GM18526 (cell line): Measurements from ENCODE around the gene GPBAR1.
A peak's percentile ranks its signal among the peaks of the same experiment; 100 is the strongest.

Experiments
- POLR2A ChIP-seq: IDR thresholded peaks from 3 replicates; pipeline ENCODE4 v1.6.1; 2011; ENCODE audit not compliant: insufficient read length; ENCODE audit errors: extremely low read depth

GPBAR1 gene

GRCh38 chr2:218233543-218233942, 27.3 kb upstream of the GPBAR1 start:
- TF ChIP-seq POLR2A = no peak

GRCh38 chr2:218234521-218234920, 26.3 kb upstream of the GPBAR1 start:
- no peak for TF ChIP-seq POLR2A

GRCh38 chr2:218235017-218235416, 25.8 kb upstream of the GPBAR1 start:
- no peak for TF ChIP-seq POLR2A

- TF ChIP-seq POLR2A = no peak
These were observed 24.0 kb upstream of the GPBAR1 start for GRCh38 chr2:218236829-218237228.

GRCh38 chr2:218238887-218239286, 21.9 kb upstream of the GPBAR1 start:
- TF ChIP-seq POLR2A = no peak

- no peak for TF ChIP-seq POLR2A
These were observed 16.6 kb upstream of the GPBAR1 start for GRCh38 chr2:218244204-218244603.

- TF ChIP-seq POLR2A = no peak
These were observed 16.1 kb upstream of the GPBAR1 start for GRCh38 chr2:218244665-218245064.

- TF ChIP-seq POLR2A = no peak
These were observed 15.6 kb upstream of the GPBAR1 start for GRCh38 chr2:218245214-218245613.

- TF ChIP-seq POLR2A = no peak
These were observed 11.1 kb upstream of the GPBAR1 start for GRCh38 chr2:218249691-218250090.

GRCh38 chr2:218252509-218253231, 8.1 kb upstream of the GPBAR1 start:
- TF ChIP-seq POLR2A = peak; percentile 11

- no peak for TF ChIP-seq POLR2A
These were observed 7.6 kb upstream of the GPBAR1 start for GRCh38 chr2:218253232-218253625.

GRCh38 chr2:218255446-218255845, 5.4 kb upstream of the GPBAR1 start:
- no peak for TF ChIP-seq POLR2A

GRCh38 chr2:218256612-218257350, 4.0 kb upstream of the GPBAR1 start:
- no peak for TF ChIP-seq POLR2A

GRCh38 chr2:218257390-218257981, 3.3 kb upstream of the GPBAR1 start:
- peak; percentile 22 for TF ChIP-seq POLR2A

GRCh38 chr2:218259099-218259961, 1.5 kb upstream of the GPBAR1 start:
- TF ChIP-seq POLR2A = no peak

- no peak for TF ChIP-seq POLR2A
These were observed 649 bp upstream of the GPBAR1 start for GRCh38 chr2:218260166-218260565.
